Endothelial cell of umbilical vein (primary cell): ENCODE results near the gene KRTAP4-5.

Experiments used
- EZH2 ChIP-seq: IDR thresholded peaks from 2 replicates; pipeline ENCODE4 v1.6.1; 2012; ENCODE audit warnings: borderline replicate concordance, low read depth, mild to moderate bottlenecking, moderate library complexity, low read length, inconsistent platforms; ENCODE audit not compliant: severe bottlenecking
- GATA2 ChIP-seq: IDR thresholded peaks from 2 replicates; pipeline ENCODE4 v1.7.0; 2011; ENCODE audit warnings: low read depth, mild to moderate bottlenecking, moderate library complexity, mixed read lengths, low read length; ENCODE audit not compliant: insufficient read length, insufficient read depth
- JUN ChIP-seq: IDR thresholded peaks from 2 replicates; pipeline ENCODE4 v1.6.1; 2011; ENCODE audit warnings: borderline replicate concordance, low read depth; ENCODE audit not compliant: insufficient read length, insufficient read depth
- MYC ChIP-seq: IDR thresholded peaks from one replicate; pipeline ENCODE4 v1.6.1; 2011; ENCODE audit warnings: mild to moderate bottlenecking, low read depth, low read length
- POLR2A ChIP-seq: IDR thresholded peaks from 2 replicates; pipeline ENCODE4 v1.6.1; 2012; ENCODE audit warnings: low read depth, mild to moderate bottlenecking, control low read depth, low read length
- POLR2AphosphoS5 ChIP-seq: IDR thresholded peaks from 2 replicates; pipeline ENCODE4 v1.6.1; 2012; ENCODE audit warnings: low read depth, mild to moderate bottlenecking, control low read depth, low read length, moderate library complexity; ENCODE audit not compliant: insufficient read depth
- TF ChIP-seq, protein P1 (sequence below), 2 donors: IDR thresholded peaks; 1 replicate in 1 of 2; 2 replicates in 1 of 2; pipeline ENCODE4 v1.5.1; 2011; ENCODE audit warnings: low read length in 2 of 2, mild to moderate bottlenecking in 2 of 2, moderate library complexity in 2 of 2, control low read depth in 1 of 2, inconsistent platforms in 1 of 2, low read depth in 1 of 2; ENCODE audit not compliant: insufficient read depth in 1 of 2; ENCODE audit errors: extremely low read depth in 1 of 2

DNA sequence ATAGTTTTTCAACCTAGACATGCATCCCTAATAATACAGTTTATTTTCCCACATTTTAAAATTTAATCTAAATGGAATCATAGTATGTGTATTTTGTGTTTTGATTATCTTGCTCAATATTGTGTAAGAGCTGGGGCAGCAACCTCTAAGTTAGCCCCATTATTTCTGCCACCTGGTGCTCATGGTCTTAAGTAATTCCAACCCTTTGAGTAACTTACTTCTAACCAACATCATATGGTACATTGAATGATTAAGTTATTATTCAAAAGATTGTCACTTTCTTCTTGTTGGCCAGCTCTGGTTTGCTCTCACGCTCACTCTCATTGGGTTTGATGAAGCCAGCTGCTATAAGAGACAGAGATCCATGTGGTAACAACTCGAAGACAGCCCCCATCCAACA lies 22.3 kb upstream of the KRTAP4-5 start:
- TF ChIP-seq POLR2A (no peak), POLR2AphosphoS5 (no peak), MYC (no peak), EZH2 (no peak), JUN (no peak), GATA2 (no peak)
- TF ChIP-seq, protein P1, sequence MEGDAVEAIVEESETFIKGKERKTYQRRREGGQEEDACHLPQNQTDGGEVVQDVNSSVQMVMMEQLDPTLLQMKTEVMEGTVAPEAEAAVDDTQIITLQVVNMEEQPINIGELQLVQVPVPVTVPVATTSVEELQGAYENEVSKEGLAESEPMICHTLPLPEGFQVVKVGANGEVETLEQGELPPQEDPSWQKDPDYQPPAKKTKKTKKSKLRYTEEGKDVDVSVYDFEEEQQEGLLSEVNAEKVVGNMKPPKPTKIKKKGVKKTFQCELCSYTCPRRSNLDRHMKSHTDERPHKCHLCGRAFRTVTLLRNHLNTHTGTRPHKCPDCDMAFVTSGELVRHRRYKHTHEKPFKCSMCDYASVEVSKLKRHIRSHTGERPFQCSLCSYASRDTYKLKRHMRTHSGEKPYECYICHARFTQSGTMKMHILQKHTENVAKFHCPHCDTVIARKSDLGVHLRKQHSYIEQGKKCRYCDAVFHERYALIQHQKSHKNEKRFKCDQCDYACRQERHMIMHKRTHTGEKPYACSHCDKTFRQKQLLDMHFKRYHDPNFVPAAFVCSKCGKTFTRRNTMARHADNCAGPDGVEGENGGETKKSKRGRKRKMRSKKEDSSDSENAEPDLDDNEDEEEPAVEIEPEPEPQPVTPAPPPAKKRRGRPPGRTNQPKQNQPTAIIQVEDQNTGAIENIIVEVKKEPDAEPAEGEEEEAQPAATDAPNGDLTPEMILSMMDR (IDR thresholded peaks at IDR 0.05; ENCODE audit: extremely low read depth in 1 of 2, insufficient read depth in 1 of 2, low read depth in 1 of 2, low read length in 2 of 2) = no peak
